Measurements from ENCODE around the gene AKAP17A.

The AKAP17A gene

DNA sequence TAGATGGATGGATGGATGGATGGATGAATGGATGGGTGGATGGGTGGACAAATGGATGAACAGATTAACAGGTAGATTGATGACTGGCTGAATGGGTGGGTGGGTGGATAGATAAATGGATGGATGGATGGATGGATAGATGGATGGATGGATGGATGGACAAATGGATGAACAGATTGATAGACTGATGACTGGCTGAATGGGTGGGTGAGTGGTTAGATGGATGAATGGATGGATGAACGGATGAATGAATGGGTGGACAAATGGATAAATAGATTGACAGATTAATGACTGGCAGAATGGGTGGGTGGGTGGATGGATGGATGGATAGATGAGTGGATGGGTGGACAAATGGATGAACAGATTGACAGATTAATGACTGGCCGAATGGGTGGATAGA lies 13.6 kb upstream of the AKAP17A start:
- TF ChIP-seq, protein P1, sequence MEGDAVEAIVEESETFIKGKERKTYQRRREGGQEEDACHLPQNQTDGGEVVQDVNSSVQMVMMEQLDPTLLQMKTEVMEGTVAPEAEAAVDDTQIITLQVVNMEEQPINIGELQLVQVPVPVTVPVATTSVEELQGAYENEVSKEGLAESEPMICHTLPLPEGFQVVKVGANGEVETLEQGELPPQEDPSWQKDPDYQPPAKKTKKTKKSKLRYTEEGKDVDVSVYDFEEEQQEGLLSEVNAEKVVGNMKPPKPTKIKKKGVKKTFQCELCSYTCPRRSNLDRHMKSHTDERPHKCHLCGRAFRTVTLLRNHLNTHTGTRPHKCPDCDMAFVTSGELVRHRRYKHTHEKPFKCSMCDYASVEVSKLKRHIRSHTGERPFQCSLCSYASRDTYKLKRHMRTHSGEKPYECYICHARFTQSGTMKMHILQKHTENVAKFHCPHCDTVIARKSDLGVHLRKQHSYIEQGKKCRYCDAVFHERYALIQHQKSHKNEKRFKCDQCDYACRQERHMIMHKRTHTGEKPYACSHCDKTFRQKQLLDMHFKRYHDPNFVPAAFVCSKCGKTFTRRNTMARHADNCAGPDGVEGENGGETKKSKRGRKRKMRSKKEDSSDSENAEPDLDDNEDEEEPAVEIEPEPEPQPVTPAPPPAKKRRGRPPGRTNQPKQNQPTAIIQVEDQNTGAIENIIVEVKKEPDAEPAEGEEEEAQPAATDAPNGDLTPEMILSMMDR (IDR thresholded peaks at IDR 0.05; ENCODE audit: low read depth, low read length), result no peak
- H3K4me3 ChIP-seq (ENCODE audit: low read depth, low read length), result no peak overlapping the region

- H3K4me3 ChIP-seq (ENCODE audit: low read depth, low read length), result no peak overlapping the region
- TF ChIP-seq, protein P1 (IDR thresholded peaks at IDR 0.05; ENCODE audit: low read depth, low read length), result no peak
These were observed 12.8 kb upstream of the AKAP17A start for GRCh38 chrX:1578511-1579173.

GRCh38 chrX:1581132-1581531 lies 10.3 kb upstream of the AKAP17A start:
- TF ChIP-seq, protein P1 (IDR thresholded peaks at IDR 0.05; ENCODE audit: low read depth, low read length), result peak; percentile 78

GRCh38 chrX:1582686-1583437 lies 8.5 kb upstream of the AKAP17A start:
- no peak overlapping the region for H3K4me3 ChIP-seq (ENCODE audit: low read depth, low read length)
- TF ChIP-seq, protein P1 (IDR thresholded peaks at IDR 0.05; ENCODE audit: low read depth, low read length), result no peak

More at GRCh38 chrX:1581132-1581531, 10.3 kb upstream of the AKAP17A start:
- H3K4me3 ChIP-seq (ENCODE audit: low read depth, low read length), result no peak overlapping the region

DNA sequence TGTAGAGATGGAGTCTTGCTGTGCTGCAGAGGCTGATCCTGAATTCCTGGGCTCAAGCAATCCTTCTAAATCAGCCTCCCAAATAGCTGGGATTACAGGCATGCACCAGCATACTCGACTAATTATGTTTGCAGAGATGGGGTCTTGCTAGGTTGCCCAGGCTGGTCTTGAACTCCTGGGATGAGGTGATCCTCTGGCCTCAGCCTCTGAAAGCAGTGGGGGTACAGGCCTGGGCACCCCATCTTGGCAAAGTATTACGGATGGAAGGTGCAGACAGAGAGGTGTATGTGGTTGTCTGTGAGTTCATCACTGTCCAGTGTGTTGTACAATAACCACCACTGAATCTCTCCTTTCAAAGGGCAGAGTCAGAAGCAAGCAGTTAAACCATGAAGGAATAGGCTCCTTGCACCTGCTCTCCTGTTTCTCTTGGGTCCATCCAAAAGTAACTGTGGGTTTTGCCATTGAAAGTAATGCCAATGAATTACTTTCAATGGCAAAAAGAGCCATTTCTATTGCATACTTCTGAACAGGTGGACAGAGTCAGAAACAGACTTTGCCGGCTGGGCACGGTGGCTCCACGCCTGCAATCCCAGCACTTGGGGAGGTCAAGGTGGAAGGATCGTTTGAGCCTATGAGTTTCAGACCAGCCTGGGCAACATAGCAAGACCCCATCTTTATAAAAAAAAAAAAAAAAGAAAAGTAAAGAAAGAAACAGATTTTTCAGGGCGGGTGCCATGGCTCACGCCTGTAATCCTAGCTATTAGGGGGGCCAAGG lies 7.0 kb upstream of the AKAP17A start:
- TF ChIP-seq, protein P1 (IDR thresholded peaks at IDR 0.05; ENCODE audit: low read depth, low read length), result no peak

GRCh38 chrX:1587161-1587560 lies 4.2 kb upstream of the AKAP17A start:
- no peak overlapping the region for H3K4me3 ChIP-seq (ENCODE audit: low read depth, low read length)
- TF ChIP-seq, protein P1 (IDR thresholded peaks at IDR 0.05; ENCODE audit: low read depth, low read length), result no peak

More for the DNA sequence above, 7.0 kb upstream of the AKAP17A start:
- H3K4me3 ChIP-seq (ENCODE audit: low read depth, low read length), result no peak overlapping the region

Data from WI38 (cell line).